Osteoblast (primary cell): ENCODE results near the gene TBC1D8. TPM values are rescaled to one million over a fixed set of nuclear protein-coding genes. Genes with fewer than 3 reads are reported as not detected.

Experiments
- DNase-seq: peaks from one replicate; pipeline ENCODE4 v3.0.0; 2011; ENCODE audit warnings: low spot score, mixed read lengths; ENCODE audit not compliant: insufficient read length; ENCODE audit errors: missing footprints
- H2AFZ ChIP-seq: 2 replicates; pipeline ENCODE4 v1.6.0; 2011; ENCODE audit warnings: mild to moderate bottlenecking, low read length
- H3K27ac ChIP-seq: 2 replicates; pipeline ENCODE4 v1.5.1; 2011; ENCODE audit warnings: mild to moderate bottlenecking, low read depth, low read length, moderate library complexity
- H3K27me3 ChIP-seq: 2 replicates; pipeline ENCODE4 v1.6.0; 2012; ENCODE audit warnings: mild to moderate bottlenecking, control low read depth, inconsistent platforms, low read length, moderate library complexity; ENCODE audit not compliant: insufficient read depth
- H3K36me3 ChIP-seq: 2 replicates; pipeline ENCODE4 v1.5.1; 2011; ENCODE audit warnings: mild to moderate bottlenecking, low read length, control low read depth, moderate library complexity; ENCODE audit not compliant: insufficient read depth
- H3K4me1 ChIP-seq: 2 replicates; pipeline ENCODE4 v1.5.1; 2011; ENCODE audit warnings: mild to moderate bottlenecking, low read length, control low read depth, moderate library complexity; ENCODE audit not compliant: insufficient read depth
- H3K4me2 ChIP-seq: 2 replicates; pipeline ENCODE4 v1.6.0; 2011; ENCODE audit warnings: mild to moderate bottlenecking, low read length; ENCODE audit not compliant: insufficient read depth
- H3K4me3 ChIP-seq: fragments of 200-600 bp; sonication (generic); 3 replicates; pipeline ENCODE4 v1.5.1; 2012; ENCODE audit warnings: mild to moderate bottlenecking, low read length, inconsistent platforms; ENCODE audit not compliant: insufficient read depth
- H3K79me2 ChIP-seq: 2 replicates; pipeline ENCODE4 v1.6.0; 2012; ENCODE audit warnings: mild to moderate bottlenecking, low read length, control low read depth, inconsistent platforms; ENCODE audit not compliant: insufficient read depth
- H3K9me3 ChIP-seq: 2 replicates; pipeline ENCODE4 v1.5.1; 2011; ENCODE audit warnings: low read depth, low read length, control low read depth
- H4K20me1 ChIP-seq: 2 replicates; pipeline ENCODE4 v1.6.0; 2012; ENCODE audit warnings: mild to moderate bottlenecking, low read length, control low read depth; ENCODE audit not compliant: insufficient read depth
- CTCF ChIP-seq: IDR thresholded peaks from 2 replicates; pipeline ENCODE4 v1.5.1; 2011; ENCODE audit warnings: mild to moderate bottlenecking, low read depth, low read length, moderate library complexity; ENCODE audit errors: extremely low read depth
- total RNA-seq: library from RNA; depleted of rRNA; stranded (reverse); fragments of >200 nt; gene quantifications from 2 replicates; pipeline ENCODE4 v1.2.3, GENCODE V29; 2012

The TBC1D8 gene
- total RNA-seq, 1 donor = 13.4 TPM

DNA sequence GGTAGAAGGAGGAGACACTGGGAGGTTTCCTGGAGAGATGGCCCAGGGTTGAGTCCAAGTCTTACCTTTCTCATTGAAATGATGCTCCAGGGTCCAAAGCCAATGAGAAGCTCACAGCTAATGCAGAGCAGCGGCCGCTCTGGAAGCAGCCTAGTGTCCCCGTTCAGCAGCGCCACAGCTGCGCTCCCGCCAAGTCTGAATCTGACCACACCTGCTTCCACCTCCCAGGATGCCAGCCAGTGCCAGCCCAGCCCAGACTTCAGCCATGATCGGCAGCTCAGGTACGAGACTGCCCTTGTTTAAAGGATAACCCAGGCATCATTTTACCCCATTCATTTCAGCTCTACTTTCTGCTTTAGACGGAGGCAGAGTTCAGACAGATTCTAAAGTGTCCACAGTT lies 161.0 kb downstream of the TBC1D8 start:
- no peaks in the 10 kb centered on the region for H3K27me3 ChIP-seq
- no peaks in the 10 kb centered on the region for H3K36me3 ChIP-seq
- no peak for TF ChIP-seq CTCF
- no peak for DNase-seq
- no peaks in the 10 kb centered on the region for H3K9me3 ChIP-seq
- no peaks in the 10 kb centered on the region for H3K79me2 ChIP-seq
- H3K4me2 ChIP-seq = no peak overlapping the region
- no peak overlapping the region for H3K4me3 ChIP-seq
- H3K4me1 ChIP-seq = no peaks in the 10 kb centered on the region
- no peak overlapping the region for H3K27ac ChIP-seq
- H4K20me1 ChIP-seq = no peaks in the 10 kb centered on the region
- H2AFZ ChIP-seq = no peak overlapping the region

DNA sequence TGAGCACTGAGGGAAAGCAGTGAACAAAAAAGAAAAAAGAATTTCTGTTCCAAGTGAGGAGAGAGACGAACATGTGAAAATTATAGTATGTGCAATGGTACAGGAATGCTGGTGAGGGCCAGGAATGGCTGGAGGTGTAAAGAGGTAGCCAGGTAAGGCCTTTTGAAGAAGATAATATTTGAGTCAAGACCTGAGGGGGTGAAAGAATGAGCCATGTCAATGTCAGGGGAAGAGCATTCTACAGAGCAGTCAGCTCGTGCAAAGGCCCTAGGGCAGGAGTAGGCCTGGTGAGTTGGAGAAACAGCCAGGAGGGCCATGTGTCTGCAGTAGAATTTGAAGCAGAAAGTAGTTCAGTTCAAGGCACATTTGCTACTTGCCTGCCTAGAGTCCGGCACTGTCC lies 161.5 kb downstream of the TBC1D8 start:
- Histone ChIP-seq H2AFZ (no peak overlapping the region), H3K36me3 (no peaks in the 10 kb centered on the region), H3K27me3 (no peaks in the 10 kb centered on the region), H3K4me2 (no peak overlapping the region), H3K9me3 (no peaks in the 10 kb centered on the region), H3K4me1 (no peaks in the 10 kb centered on the region), H3K27ac (no peak overlapping the region), H3K79me2 (no peaks in the 10 kb centered on the region), H4K20me1 (no peaks in the 10 kb centered on the region), H3K4me3 (no peak overlapping the region)
- DNase-seq = no peak
- TF ChIP-seq CTCF = no peak

GRCh38 chr2:100988630-100989417 lies 162.4 kb downstream of the TBC1D8 start:
- no peak overlapping the region for H3K4me2 ChIP-seq
- no peaks in the 10 kb centered on the region for H3K79me2 ChIP-seq
- H3K9me3 ChIP-seq = no peaks in the 10 kb centered on the region
- no peaks in the 10 kb centered on the region for H3K4me1 ChIP-seq
- no peaks in the 10 kb centered on the region for H3K36me3 ChIP-seq
- no peak overlapping the region for H3K4me3 ChIP-seq
- no peaks in the 10 kb centered on the region for H3K27me3 ChIP-seq
- no peak overlapping the region for H3K27ac ChIP-seq
- TF ChIP-seq CTCF = no peak
- H4K20me1 ChIP-seq = no peaks in the 10 kb centered on the region
- no peak overlapping the region for H2AFZ ChIP-seq
- peak; percentile 98 for DNase-seq

- Histone ChIP-seq H2AFZ (no peak overlapping the region), H4K20me1 (no peaks in the 10 kb centered on the region), H3K27ac (no peak overlapping the region), H3K4me2 (no peak overlapping the region), H3K9me3 (no peaks in the 10 kb centered on the region), H3K36me3 (no peaks in the 10 kb centered on the region), H3K4me1 (no peaks in the 10 kb centered on the region), H3K27me3 (no peaks in the 10 kb centered on the region), H3K79me2 (no peaks in the 10 kb centered on the region), H3K4me3 (no peak overlapping the region)
- TF ChIP-seq CTCF = no peak
- DNase-seq = no peak
Measured at GRCh38 chr2:100987974-100988373, 163.2 kb downstream of the TBC1D8 start.
